Activated CD4-positive, alpha-beta T cell treated with anti-CD3 and anti-CD28 coated beads for 1 hour (primary cell): Measurements from ENCODE around the gene MCRIP1.

ENCODE experiments used
- DNase-seq: peaks from one replicate; pipeline ENCODE4 v3.0.0-alpha.2; 2020

MCRIP1 gene

GRCh38 chr17:81833160-81833920 is at the start of gene MCRIP1:
MCRIP1 (minus strand) TSS chr17:81833291; CDS start chr17:81824506, 8,785 bp downstream.
- peak; percentile 92 for DNase-seq

- DNase-seq: no peak
Observed at GRCh38 chr17:81879121-81879520, 46.0 kb upstream of the MCRIP1 start.

- DNase-seq: no peak
Observed at GRCh38 chr17:81878294-81878693, 45.2 kb upstream of the MCRIP1 start.

- no peak for DNase-seq
Observed at GRCh38 chr17:81877569-81877968, 44.5 kb upstream of the MCRIP1 start.

- DNase-seq: peak; percentile 95
Observed at GRCh38 chr17:81871387-81872230, 38.5 kb upstream of the MCRIP1 start.

- DNase-seq: no peak
Observed at GRCh38 chr17:81870981-81871386, 37.9 kb upstream of the MCRIP1 start, which contains the start of gene ARHGDIA. ARHGDIA (minus strand) TSS chr17:81871337; CDS start chr17:81869930, 1,407 bp downstream.

GRCh38 chr17:81870131-81870980 is 37.3 kb upstream of the MCRIP1 start:
- peak; percentile 16 for DNase-seq

GRCh38 chr17:81869221-81870130 is 36.4 kb upstream of the MCRIP1 start:
- DNase-seq: peak; percentile 28

GRCh38 chr17:81868674-81869220 is 35.7 kb upstream of the MCRIP1 start:
- DNase-seq: no peak

- DNase-seq: no peak
Observed at GRCh38 chr17:81867991-81868673, 35.0 kb upstream of the MCRIP1 start.

- peak; percentile 14 for DNase-seq
Observed at GRCh38 chr17:81867170-81867990, 34.3 kb upstream of the MCRIP1 start.

GRCh38 chr17:81866440-81867169 is 33.5 kb upstream of the MCRIP1 start:
- no peak for DNase-seq

- DNase-seq: peak; percentile 22
Observed at GRCh38 chr17:81865733-81866439, 32.8 kb upstream of the MCRIP1 start.

GRCh38 chr17:81865358-81865732 is 32.3 kb upstream of the MCRIP1 start:
- DNase-seq: no peak

- DNase-seq: no peak
Observed at GRCh38 chr17:81863833-81864768, 31.0 kb upstream of the MCRIP1 start.

- DNase-seq: no peak
Observed at GRCh38 chr17:81863123-81863675, 30.1 kb upstream of the MCRIP1 start.
